ENCODE data around the gene ATP5PB. TPM values are rescaled to one million over a fixed set of nuclear protein-coding genes. Genes with fewer than 3 reads are reported as not detected.
A peak's percentile ranks its signal among the peaks of the same experiment; 100 is the strongest.

The ATP5PB gene
- total RNA-seq, 1 donor = 203 TPM

GRCh38 chr1:111439461-111440351, 9.6 kb upstream of the ATP5PB start:
- Histone ChIP-seq H3K4me1 (ENCODE audit: insufficient read depth, low read length) (peaks cover 8% of the 10 kb centered on the region), H3K4me2 (ENCODE audit: insufficient read depth, low read length) (no peak overlapping the region), H4K20me1 (ENCODE audit: insufficient read depth, low read length) (no peaks in the 10 kb centered on the region), H3K79me2 (ENCODE audit: insufficient read depth, low read length) (no peaks in the 10 kb centered on the region), H3K27ac (ENCODE audit: low read depth, low read length) (no peak overlapping the region), H3K27me3 (ENCODE audit: insufficient read depth, low read length) (no peaks in the 10 kb centered on the region), H2AFZ (ENCODE audit: low read length) (no peak overlapping the region), H3K36me3 (ENCODE audit: insufficient read depth, low read length) (peaks cover 66% of the 10 kb centered on the region), H3K9me3 (ENCODE audit: low read depth, low read length) (no peaks in the 10 kb centered on the region), H3K4me3 (ENCODE audit: insufficient read depth, low read length) (no peak overlapping the region)
- DNase-seq (ENCODE audit: insufficient read length, low spot score, missing footprints) = no peak
- no peak for TF ChIP-seq CTCF (IDR thresholded peaks at IDR 0.05; ENCODE audit: extremely low read depth, low read depth, low read length)

GRCh38 chr1:111441573-111442192, 7.6 kb upstream of the ATP5PB start:
- peaks cover 7% of the 10 kb centered on the region for H3K4me1 ChIP-seq (ENCODE audit: insufficient read depth, low read length)
- no peak overlapping the region for H3K4me3 ChIP-seq (ENCODE audit: insufficient read depth, low read length)
- no peak overlapping the region for H2AFZ ChIP-seq (ENCODE audit: low read length)
- TF ChIP-seq CTCF (IDR thresholded peaks at IDR 0.05; ENCODE audit: extremely low read depth, low read depth, low read length) = peak; percentile 52
- peaks cover 14% of the 10 kb centered on the region for H3K79me2 ChIP-seq (ENCODE audit: insufficient read depth, low read length)
- H3K27me3 ChIP-seq (ENCODE audit: insufficient read depth, low read length) = no peaks in the 10 kb centered on the region
- H4K20me1 ChIP-seq (ENCODE audit: insufficient read depth, low read length) = no peaks in the 10 kb centered on the region
- peaks cover 83% of the 10 kb centered on the region for H3K36me3 ChIP-seq (ENCODE audit: insufficient read depth, low read length)
- peak; percentile 34 for DNase-seq (ENCODE audit: insufficient read length, low spot score, missing footprints)
- H3K9me3 ChIP-seq (ENCODE audit: low read depth, low read length) = no peaks in the 10 kb centered on the region
- H3K4me2 ChIP-seq (ENCODE audit: insufficient read depth, low read length) = no peak overlapping the region
- H3K27ac ChIP-seq (ENCODE audit: low read depth, low read length) = no peak overlapping the region

- Histone ChIP-seq H3K79me2 (ENCODE audit: insufficient read depth, low read length) (peaks cover 22% of the 10 kb centered on the region), H4K20me1 (ENCODE audit: insufficient read depth, low read length) (peaks cover 5% of the 10 kb centered on the region), H3K4me3 (ENCODE audit: insufficient read depth, low read length) (no peak overlapping the region), H3K4me1 (ENCODE audit: insufficient read depth, low read length) (peaks cover 4% of the 10 kb centered on the region), H3K4me2 (ENCODE audit: insufficient read depth, low read length) (no peak overlapping the region), H3K27ac (ENCODE audit: low read depth, low read length) (no peak overlapping the region), H3K27me3 (ENCODE audit: insufficient read depth, low read length) (no peaks in the 10 kb centered on the region), H3K36me3 (ENCODE audit: insufficient read depth, low read length) (peaks cover 83% of the 10 kb centered on the region), H2AFZ (ENCODE audit: low read length) (no peak overlapping the region), H3K9me3 (ENCODE audit: low read depth, low read length) (no peaks in the 10 kb centered on the region)
- no peak for TF ChIP-seq CTCF (IDR thresholded peaks at IDR 0.05; ENCODE audit: extremely low read depth, low read depth, low read length)
- DNase-seq (ENCODE audit: insufficient read length, low spot score, missing footprints) = no peak
Observed at GRCh38 chr1:111442457-111442856, 6.8 kb upstream of the ATP5PB start.

- peaks cover 68% of the 10 kb centered on the region for H3K36me3 ChIP-seq (ENCODE audit: insufficient read depth, low read length)
- H3K4me1 ChIP-seq (ENCODE audit: insufficient read depth, low read length) = peaks cover 11% of the 10 kb centered on the region
- no peaks in the 10 kb centered on the region for H3K27me3 ChIP-seq (ENCODE audit: insufficient read depth, low read length)
- peaks cover 38% of the 10 kb centered on the region for H3K79me2 ChIP-seq (ENCODE audit: insufficient read depth, low read length)
- TF ChIP-seq CTCF (IDR thresholded peaks at IDR 0.05; ENCODE audit: extremely low read depth, low read depth, low read length) = no peak
- H3K9me3 ChIP-seq (ENCODE audit: low read depth, low read length) = no peaks in the 10 kb centered on the region
- H2AFZ ChIP-seq (ENCODE audit: low read length) = no peak overlapping the region
- no peak overlapping the region for H3K27ac ChIP-seq (ENCODE audit: low read depth, low read length)
- H3K4me3 ChIP-seq (ENCODE audit: insufficient read depth, low read length) = no peak overlapping the region
- peaks cover 7% of the 10 kb centered on the region for H4K20me1 ChIP-seq (ENCODE audit: insufficient read depth, low read length)
- no peak for DNase-seq (ENCODE audit: insufficient read length, low spot score, missing footprints)
- H3K4me2 ChIP-seq (ENCODE audit: insufficient read depth, low read length) = no peak overlapping the region
Observed at GRCh38 chr1:111444031-111444430, 5.2 kb upstream of the ATP5PB start.
